GM10266 (cell line): ENCODE measurements around the gene GORAB.

Source experiments
- DNase-seq: peaks from one replicate; pipeline ENCODE4 v3.0.0; 2012; ENCODE audit errors: extremely low spot score
- CTCF ChIP-seq: IDR thresholded peaks from 2 replicates; pipeline ENCODE4 v1.5.1; 2012; ENCODE audit warnings: mild to moderate bottlenecking, low read depth; ENCODE audit not compliant: control insufficient read depth, insufficient read depth; ENCODE audit errors: missing control alignments

GORAB gene

GRCh38 chr1:170521818-170522217 is 10.1 kb upstream of the GORAB start:
- no peak for DNase-seq
- TF ChIP-seq CTCF, result no peak

- DNase-seq, result no peak
- no peak for TF ChIP-seq CTCF
Measured at GRCh38 chr1:170530972-170531757, 801 bp upstream of the GORAB start.

DNA sequence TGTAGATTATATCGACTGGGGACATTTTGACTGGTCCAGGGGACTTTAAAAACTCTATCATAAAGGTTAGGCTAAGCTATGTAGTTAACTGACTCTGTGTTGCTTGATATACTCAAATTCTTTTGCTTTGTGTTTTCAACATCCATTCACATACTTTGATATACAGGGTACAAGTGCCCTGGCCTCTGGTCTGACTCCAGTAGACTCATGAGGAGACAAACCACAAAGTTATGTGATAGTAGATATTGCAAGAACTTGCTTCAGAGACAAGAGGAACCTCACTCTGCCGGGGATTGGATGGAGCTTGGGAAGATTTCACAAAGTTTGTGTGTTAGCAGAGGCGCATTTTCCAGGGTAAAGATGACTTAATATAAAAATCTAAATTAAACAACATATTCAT is 1.3 kb downstream of the GORAB start:
- TF ChIP-seq CTCF, result no peak
- no peak for DNase-seq

DNA sequence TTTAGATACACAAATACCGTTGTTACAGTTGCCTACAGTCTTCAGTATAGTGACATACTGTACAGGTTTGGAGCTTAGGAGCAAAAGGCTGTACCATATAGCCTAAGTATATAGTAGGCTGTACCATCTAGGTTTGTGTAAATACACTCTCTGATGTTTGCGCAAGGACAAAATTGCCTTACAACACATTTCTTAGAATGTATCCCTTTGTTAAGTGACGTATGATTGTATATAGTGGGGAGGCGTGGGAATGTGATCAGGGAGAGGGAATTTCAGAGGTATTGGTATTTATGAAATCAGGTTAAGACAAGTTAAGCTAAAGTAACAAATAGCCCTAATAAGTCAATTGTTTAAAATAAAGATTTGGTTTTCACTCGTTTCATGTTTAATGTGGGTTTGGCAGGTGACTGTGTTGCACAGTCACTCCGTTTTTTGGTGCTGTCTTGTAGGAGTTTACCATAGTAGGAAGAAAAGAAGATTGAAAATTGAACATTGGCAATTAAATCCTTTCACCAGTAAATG is 2.7 kb downstream of the GORAB start:
- no peak for TF ChIP-seq CTCF
- no peak for DNase-seq

DNA sequence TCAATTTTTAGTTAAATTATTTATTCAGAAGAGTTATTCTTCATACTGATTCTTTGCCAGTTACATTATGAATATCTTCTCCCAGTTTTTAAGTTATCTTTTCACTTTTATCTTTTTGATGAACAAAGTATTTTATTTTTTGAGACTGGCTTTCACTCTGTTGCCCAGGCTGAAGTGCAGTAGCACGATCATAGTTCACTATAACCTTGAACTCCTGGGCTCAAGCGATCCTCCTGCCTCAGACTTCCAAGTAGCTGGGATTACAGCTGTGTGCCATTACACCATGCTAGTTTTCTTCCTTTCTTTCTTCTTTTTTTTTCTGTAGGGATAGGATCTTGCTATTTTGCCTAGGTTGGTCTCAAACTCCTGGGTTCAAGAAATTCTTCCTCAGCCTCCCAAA is 3.5 kb downstream of the GORAB start:
- DNase-seq, result no peak

GRCh38 chr1:170536924-170537551 is 5.1 kb downstream of the GORAB start:
- no peak for DNase-seq
- TF ChIP-seq CTCF, result no peak

More for the DNA sequence above, 3.5 kb downstream of the GORAB start:
- no peak for TF ChIP-seq CTCF

DNA sequence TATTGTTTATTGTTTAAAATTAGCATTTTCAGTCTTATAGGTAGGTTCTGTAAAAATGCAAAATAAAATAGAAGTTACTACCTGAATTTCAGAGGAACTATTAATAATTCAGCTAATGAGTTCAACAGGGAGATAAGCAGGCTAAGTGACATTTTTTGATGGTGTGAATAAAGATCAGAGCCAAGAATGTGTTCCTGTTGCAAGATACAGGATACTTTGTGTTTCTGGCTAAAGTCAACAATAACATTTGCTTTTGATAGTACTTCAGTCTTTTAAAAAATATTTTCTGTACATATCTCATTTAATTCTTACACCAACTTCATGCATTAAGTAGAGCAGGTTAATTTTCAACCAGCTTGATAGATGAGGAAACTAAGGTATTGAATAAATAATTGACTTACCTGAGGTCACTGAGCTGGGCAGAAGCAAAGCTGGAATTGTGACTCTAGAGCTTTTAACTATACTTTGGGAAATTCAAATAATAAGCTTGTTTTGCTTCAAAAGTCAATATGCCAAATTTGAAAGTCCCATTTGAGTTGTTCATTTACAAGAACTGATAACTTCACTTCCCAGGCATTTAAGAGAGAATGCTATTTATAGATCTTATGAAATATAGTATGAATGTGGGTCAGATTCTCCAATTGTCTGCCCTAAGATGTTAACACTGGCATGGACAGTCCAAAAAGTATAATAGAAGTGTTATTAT is 6.0 kb downstream of the GORAB start:
- no peak for DNase-seq
- TF ChIP-seq CTCF, result no peak
